IMR-90 (cell line): ENCODE data around the gene ARSB. TPM values are rescaled to one million over a fixed set of nuclear protein-coding genes. Genes with fewer than 3 reads are reported as not detected.

Experiments
- ATAC-seq: fragments of 200-7000 bp; cut with Tn5 transposase; 2 replicates; pipeline ENCODE4 v1.9.1; 2020; ENCODE audit warnings: low read depth, mild to moderate bottlenecking, moderate library complexity
- BruUV-seq: library from RNA; stranded (reverse); fragments of 400-500 nt; replicated peaks from 2 replicates; lab custom pipeline; 2021; lab: Mats Ljungman, UMichigan
- CTCF ChIA-PET: fragments of 300-600 bp; formaldehyde crosslinking; extraction: SDS; loops from one replicate; lab custom pipeline; 2021; ENCODE audit warnings: antibody characterized with exemption; lab: Yijun Ruan, JAX
- POLR2A ChIA-PET: fragments of 300-600 bp; sonication (Branson Sonifier 250); formaldehyde crosslinking; loops from one replicate; lab custom pipeline; 2022; ENCODE audit warnings: antibody characterized with exemption; ENCODE audit not compliant: unreplicated experiment; lab: Charles Lee
- DNase-seq: peaks from one replicate; pipeline ENCODE4 v3.0.0; 2013
- H2AFZ ChIP-seq: replicated peaks from 2 replicates; pipeline ENCODE3; 2013; ENCODE audit warnings: low read length, mild to moderate bottlenecking; ENCODE audit not compliant: poor library complexity
- H2AK5ac ChIP-seq: 2 replicates; pipeline ENCODE4 v1.6.1; 2013; ENCODE audit warnings: low read depth, low read length, inconsistent platforms
- H2AK9ac ChIP-seq: replicated peaks from 2 replicates; pipeline ENCODE3; 2013; ENCODE audit warnings: mild to moderate bottlenecking, low read depth, low read length, moderate library complexity; ENCODE audit not compliant: poor library complexity
- H2BK120ac ChIP-seq: 2 replicates; pipeline ENCODE4 v1.6.1; 2013; ENCODE audit warnings: low read depth, low read length, inconsistent platforms
- H2BK15ac ChIP-seq: 3 replicates; pipeline ENCODE4 v1.6.1; 2013; ENCODE audit warnings: low read depth, low read length, inconsistent platforms
- H2BK20ac ChIP-seq: 2 replicates; pipeline ENCODE4 v1.6.1; 2013; ENCODE audit warnings: low read depth, mild to moderate bottlenecking, inconsistent platforms, low read length, moderate library complexity
- H2BK5ac ChIP-seq: 2 replicates; pipeline ENCODE4 v1.6.1; 2013; ENCODE audit warnings: mild to moderate bottlenecking, low read depth, low read length, inconsistent platforms; ENCODE audit not compliant: poor library complexity, severe bottlenecking
- H3K14ac ChIP-seq: replicated peaks from 2 replicates; pipeline ENCODE4 v1.6.1; 2013; ENCODE audit warnings: low read depth, low read length, inconsistent platforms
- H3K18ac ChIP-seq: 2 replicates; pipeline ENCODE4 v1.6.1; 2013; ENCODE audit warnings: low read depth, low read length, control low read depth
- H3K23ac ChIP-seq: 2 replicates; pipeline ENCODE4 v1.6.1; 2013; ENCODE audit warnings: low read depth, low read length, inconsistent platforms
- H3K27ac ChIP-seq: 2 replicates; pipeline ENCODE4 v1.5.1; 2013; ENCODE audit warnings: mild to moderate bottlenecking, control low read depth, low read length; ENCODE audit not compliant: insufficient read depth
- H3K27me3 ChIP-seq: 2 replicates; pipeline ENCODE4 v1.6.1; 2013; ENCODE audit warnings: low read length; ENCODE audit not compliant: control insufficient read depth, insufficient read depth
- H3K36me3 ChIP-seq: 2 replicates; pipeline ENCODE4 v1.6.1; 2013; ENCODE audit warnings: low read length, mixed read lengths; ENCODE audit not compliant: control insufficient read depth, insufficient read depth
- H3K4ac ChIP-seq: 2 replicates; pipeline ENCODE4 v1.6.1; 2013; ENCODE audit warnings: low read depth, low read length, inconsistent platforms
- H3K4me1 ChIP-seq: 2 replicates; pipeline ENCODE4 v1.6.1; 2013; ENCODE audit warnings: low read length, mixed read lengths; ENCODE audit not compliant: control insufficient read depth, insufficient read depth
- H3K4me2 ChIP-seq: 2 replicates; pipeline ENCODE4 v1.6.1; 2013; ENCODE audit warnings: low read depth, mild to moderate bottlenecking, control low read depth, low read length, moderate library complexity
- H3K4me3 ChIP-seq: 2 replicates; pipeline ENCODE4 v1.5.1; 2013; ENCODE audit warnings: low read depth, mild to moderate bottlenecking, control low read depth, low read length, moderate library complexity; ENCODE audit not compliant: insufficient read depth
- H3K56ac ChIP-seq: 2 replicates; pipeline ENCODE4 v1.6.1; 2013; ENCODE audit warnings: low read length, inconsistent platforms; ENCODE audit not compliant: insufficient read depth; ENCODE audit errors: extremely low read depth
- H3K79me1 ChIP-seq, 2 experiments: 2 replicates each; pipeline ENCODE4 v1.6.1; 2013; ENCODE audit warnings: low read length in 2 of 2, inconsistent platforms in 1 of 2, low read depth in 1 of 2
- H3K9ac ChIP-seq: 2 replicates; pipeline ENCODE4 v1.6.1; 2013; ENCODE audit warnings: low read depth, low read length, control low read depth
- H3K9me1 ChIP-seq: 2 replicates; pipeline ENCODE4 v1.6.1; 2013; ENCODE audit warnings: low read length, inconsistent platforms; ENCODE audit not compliant: insufficient read depth
- H3K9me3 ChIP-seq: 2 replicates; pipeline ENCODE4 v1.6.1; 2013; ENCODE audit warnings: low read length; ENCODE audit not compliant: control insufficient read depth, insufficient read depth
- H4K20me1 ChIP-seq: 2 replicates; pipeline ENCODE4 v1.6.1; 2013; ENCODE audit warnings: low read length, inconsistent platforms; ENCODE audit not compliant: insufficient read depth
- H4K5ac ChIP-seq: 2 replicates; pipeline ENCODE4 v1.6.1; 2013; ENCODE audit warnings: mild to moderate bottlenecking, low read depth, low read length, control low read depth
- H4K8ac ChIP-seq, 2 experiments: 2 replicates each; pipeline ENCODE4 v1.6.1; 2013; ENCODE audit warnings: low read depth in 2 of 2, low read length in 2 of 2, control low read depth in 1 of 2, inconsistent platforms in 1 of 2
- H4K91ac ChIP-seq: 2 replicates; pipeline ENCODE4 v1.6.1; 2013; ENCODE audit warnings: low read depth, low read length, inconsistent platforms; ENCODE audit not compliant: insufficient read depth
- BHLHE40 ChIP-seq: fragments of 150-350 bp; IDR thresholded peaks from 2 replicates; pipeline ENCODE4 v1.6.1; 2016; ENCODE audit warnings: mild to moderate bottlenecking, low read depth, low read length
- CEBPB ChIP-seq: IDR thresholded peaks from 2 replicates; pipeline ENCODE4 v1.6.1; 2012; ENCODE audit warnings: low read depth, low read length, improper control_type of control experiment
- CHD1 ChIP-seq: IDR thresholded peaks from 2 replicates; pipeline ENCODE4 v1.6.1; 2012; ENCODE audit warnings: low read depth, low read length, improper control_type of control experiment
- ELK1 ChIP-seq: fragments of 150-350 bp; IDR thresholded peaks from 2 replicates; pipeline ENCODE4 v1.6.1; 2016; ENCODE audit warnings: low read depth, mild to moderate bottlenecking, low read length, moderate library complexity, borderline replicate concordance
- FOS ChIP-seq: fragments of 150-350 bp; IDR thresholded peaks from 2 replicates; pipeline ENCODE4 v1.6.1; 2016; ENCODE audit warnings: low read depth, low read length
- MAFK ChIP-seq: IDR thresholded peaks from 2 replicates; pipeline ENCODE4 v1.6.1; 2012; ENCODE audit warnings: low read depth, low read length, improper control_type of control experiment
- MAZ ChIP-seq: IDR thresholded peaks from 2 replicates; pipeline ENCODE4 v1.6.1; 2012; ENCODE audit warnings: low read depth, mild to moderate bottlenecking, low read length, improper control_type of control experiment, moderate library complexity, borderline replicate concordance
- MXI1 ChIP-seq: IDR thresholded peaks from 2 replicates; pipeline ENCODE4 v1.6.1; 2012; ENCODE audit warnings: low read depth, mild to moderate bottlenecking, low read length, moderate library complexity, borderline replicate concordance
- NFE2L2 ChIP-seq: fragments of 150-350 bp; IDR thresholded peaks from 2 replicates; pipeline ENCODE4 v1.6.1; 2016; ENCODE audit warnings: low read depth, mild to moderate bottlenecking, low read length
- POLR2A ChIP-seq: IDR thresholded peaks from 2 replicates; pipeline ENCODE4 v1.6.1; 2012; ENCODE audit warnings: mild to moderate bottlenecking, low read depth, low read length
- RAD21 ChIP-seq: IDR thresholded peaks from 2 replicates; pipeline ENCODE4 v1.6.1; 2012; ENCODE audit warnings: low read length, improper control_type of control experiment
- RCOR1 ChIP-seq: IDR thresholded peaks from 2 replicates; pipeline ENCODE4 v1.6.1; 2012; ENCODE audit warnings: mild to moderate bottlenecking, low read length, improper control_type of control experiment; ENCODE audit not compliant: insufficient replicate concordance
- RFX5 ChIP-seq: IDR thresholded peaks from 2 replicates; pipeline ENCODE4 v1.8.0; 2012; ENCODE audit warnings: low read depth, mild to moderate bottlenecking, low read length, moderate library complexity
- SMC3 ChIP-seq: fragments of 150-350 bp; IDR thresholded peaks from 2 replicates; pipeline ENCODE4 v1.6.1; 2016; ENCODE audit warnings: low read depth, mild to moderate bottlenecking, antibody characterized with exemption, low read length, moderate library complexity
- USF2 ChIP-seq: fragments of 150-350 bp; IDR thresholded peaks from 2 replicates; pipeline ENCODE4 v1.6.1; 2017; ENCODE audit warnings: mild to moderate bottlenecking, antibody characterized with exemption, low read length, low read depth
- WGBS, 2 experiments: methylation state at CpG; one replicate each; pipeline versions ENCODE4 v1.1.5 to v1.1.7; 2013; ENCODE audit warnings: missing lambda C conversion rate in 2 of 2; ENCODE audit not compliant: insufficient read length in 1 of 2; ENCODE audit errors: extremely low coverage in 2 of 2; 5-methylcytosine and 5-hydroxymethylcytosine counted together
- dilution Hi-C: fragments of 300-500 bp; cut with HindIII; formaldehyde crosslinking; loops from one replicate; pipeline ENCODE4 v1.14.3; 2018; ENCODE audit warnings: low sequenced_read_pairs; ENCODE audit not compliant: unreplicated experiment
- in situ Hi-C: fragments of 300-500 bp; cut with MboI; formaldehyde crosslinking; loops from 3 replicates; pipeline ENCODE4 v1.14.3; 2019; ENCODE audit warnings: low sequenced_read_pairs, inconsistent platforms, mixed read lengths
- intact Hi-C: fragments of 100-400 bp; cut with micrococcal nuclease; formaldehyde crosslinking; loops from 2 replicates; pipeline ENCODE4 v1.10.0; 2022
- polyA plus RNA-seq, 3 experiments: library from polyadenylated mRNA; depleted of rRNA; stranded (reverse); fragments of >200 nt; gene quantifications; 2 replicates each; pipeline ENCODE4 v1.2.3, GENCODE V29; 2012; ENCODE audit warnings: low replicate concordance in 1 of 3
- total RNA-seq: library from RNA; depleted of rRNA; stranded (reverse); fragments of >200 nt; gene quantifications from 2 replicates; pipeline ENCODE4 v1.2.3, GENCODE V29; 2012
- TF ChIP-seq, protein P1 (sequence below): conservative IDR thresholded peaks from 2 replicates; pipeline ENCODE4 v1.5.1; 2012; ENCODE audit warnings: mild to moderate bottlenecking, low read depth, low read length, improper control_type of control experiment

ARSB gene
- total and polyA plus RNA-seq, 2 of the 4 experiments (the other 2 are of a cell fraction), result 16.0 to 16.3 TPM

DNA sequence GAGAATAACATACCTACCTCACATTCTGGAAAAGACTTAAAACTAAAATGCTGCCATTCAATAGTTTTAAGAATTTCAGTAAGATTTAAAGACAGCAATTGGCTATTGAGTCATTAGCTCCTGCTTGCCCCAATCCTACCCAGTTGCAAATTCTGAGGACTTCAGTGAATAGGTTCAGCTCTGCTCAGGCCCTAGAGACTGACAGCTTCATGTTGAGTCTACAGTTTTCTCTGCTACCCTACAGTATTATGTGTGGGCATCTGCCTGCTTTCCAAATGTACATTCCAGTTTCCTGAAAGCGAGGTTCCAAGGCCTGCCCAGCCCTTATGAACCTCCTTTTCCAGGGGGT lies 61.5 kb downstream of the ARSB start:
- Histone ChIP-seq H3K4ac (no peak overlapping the region), H4K91ac (no peak overlapping the region), H3K18ac (no peak overlapping the region), H2BK15ac (no peak overlapping the region), H3K27ac (no peak overlapping the region), H2BK5ac (no peak overlapping the region), H3K9me1 (peaks cover 5% of the 10 kb centered on the region), H2AFZ (no peak overlapping the region), H3K79me1 (no peaks in the 10 kb centered on the region), H3K4me2 (no peak overlapping the region), H2BK20ac (no peak overlapping the region), H3K36me3 (no peaks in the 10 kb centered on the region), H3K4me3 (no peak overlapping the region), H3K27me3 (no peaks in the 10 kb centered on the region), H4K20me1 (no peaks in the 10 kb centered on the region), H3K9ac (no peak overlapping the region), H3K9me3 (no peaks in the 10 kb centered on the region), H4K5ac (no peak overlapping the region), H3K14ac (no peak overlapping the region), H2BK120ac (no peak overlapping the region), H2AK9ac (no peak overlapping the region), H4K8ac (no peak overlapping the region), H3K56ac (no peak overlapping the region), H3K4me1 (peaks cover 5% of the 10 kb centered on the region), H3K23ac (no peak overlapping the region; the same call in 1 of the 2 replicates), H2AK5ac (0 out of 2 replicates have a peak overlapping the region, but pooled peaks have one; percentile 40)
- DNase-seq (no peak), ATAC-seq (no peak)
- ChIA-PET CTCF (no interaction called here), POLR2A (no interaction called here)
- no TSS peak for BruUV-seq
- no peak for TF ChIP-seq BHLHE40
- TF ChIP-seq CHD1, result no peak
- TF ChIP-seq RFX5, result no peak
- no peak for TF ChIP-seq USF2
- no peak for TF ChIP-seq RCOR1
- TF ChIP-seq MAFK, result no peak
- TF ChIP-seq CEBPB, result no peak
- TF ChIP-seq SMC3, result no peak
- no peak for TF ChIP-seq ELK1
- TF ChIP-seq MAZ, result no peak
- no peak for TF ChIP-seq RAD21
- TF ChIP-seq, protein P1, sequence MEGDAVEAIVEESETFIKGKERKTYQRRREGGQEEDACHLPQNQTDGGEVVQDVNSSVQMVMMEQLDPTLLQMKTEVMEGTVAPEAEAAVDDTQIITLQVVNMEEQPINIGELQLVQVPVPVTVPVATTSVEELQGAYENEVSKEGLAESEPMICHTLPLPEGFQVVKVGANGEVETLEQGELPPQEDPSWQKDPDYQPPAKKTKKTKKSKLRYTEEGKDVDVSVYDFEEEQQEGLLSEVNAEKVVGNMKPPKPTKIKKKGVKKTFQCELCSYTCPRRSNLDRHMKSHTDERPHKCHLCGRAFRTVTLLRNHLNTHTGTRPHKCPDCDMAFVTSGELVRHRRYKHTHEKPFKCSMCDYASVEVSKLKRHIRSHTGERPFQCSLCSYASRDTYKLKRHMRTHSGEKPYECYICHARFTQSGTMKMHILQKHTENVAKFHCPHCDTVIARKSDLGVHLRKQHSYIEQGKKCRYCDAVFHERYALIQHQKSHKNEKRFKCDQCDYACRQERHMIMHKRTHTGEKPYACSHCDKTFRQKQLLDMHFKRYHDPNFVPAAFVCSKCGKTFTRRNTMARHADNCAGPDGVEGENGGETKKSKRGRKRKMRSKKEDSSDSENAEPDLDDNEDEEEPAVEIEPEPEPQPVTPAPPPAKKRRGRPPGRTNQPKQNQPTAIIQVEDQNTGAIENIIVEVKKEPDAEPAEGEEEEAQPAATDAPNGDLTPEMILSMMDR, result no peak
- TF ChIP-seq FOS, result no peak
- TF ChIP-seq MXI1, result no peak
- no peak for TF ChIP-seq NFE2L2
- TF ChIP-seq POLR2A, result no peak
- dilution Hi-C loops, result no loop called here
- WGBS, 2 experiments, result no CpG with 5 or more reads among the region's 1 CpG
- intact Hi-C loops, result no loop called here
- in situ Hi-C loops, result no loop called here
